Tibial nerve (tissue), 4 donors: ENCODE measurements around the gene ANKRD9. TPM values are rescaled to one million over a fixed set of nuclear protein-coding genes. Genes with fewer than 3 reads are reported as not detected.
"Not testable (repeated sequence)": the region's sequence is repeated elsewhere in the genome, so short reads cannot be mapped to it uniquely, and the experiment has no call there.

Experiments
- DNase-seq, 2 donors: peaks; one replicate each; pipeline ENCODE4 v3.0.0-alpha.2; 2019; ENCODE audit warnings: low spot score in 2 of 2
- H3K27ac ChIP-seq, 4 donors: fragments of 200-600 bp; sonication (generic) in 3 of 4; one replicate each; pipeline ENCODE4 v1.5.1; 2017 to 2019; ENCODE audit warnings: mild to moderate bottlenecking in 1 of 4
- H3K27me3 ChIP-seq, 2 donors: fragments of 200-600 bp; sonication (generic) in 1 of 2; one replicate each; pipeline versions ENCODE4 v1.5.1 to v1.6.0; 2017 to 2019
- H3K36me3 ChIP-seq, 3 donors: fragments of 200-600 bp; sonication (generic); one replicate each; pipeline ENCODE4 v1.5.1; 2018 to 2019
- H3K4me1 ChIP-seq, 4 donors: fragments of 200-600 bp; sonication (generic) in 3 of 4; one replicate each; pipeline ENCODE4 v1.5.1; 2017 to 2019
- H3K4me3 ChIP-seq, 4 donors: fragments of 200-600 bp; sonication (generic) in 3 of 4; one replicate each; pipeline ENCODE4 v1.5.1; 2017 to 2019; ENCODE audit warnings: mild to moderate bottlenecking in 1 of 4, moderate library complexity in 1 of 4
- H3K9me3 ChIP-seq, 4 donors: fragments of 200-600 bp; sonication (generic) in 3 of 4; one replicate each; pipeline ENCODE4 v1.5.1; 2017 to 2019
- CTCF ChIP-seq, 5 experiments: fragments of 200-600 bp in 3 of 5; fragments of 450-650 bp in 2 of 5; sonication (generic) in 3 of 5; IDR thresholded peaks; one replicate each; pipeline ENCODE4 v1.5.1; 2016 to 2019; ENCODE audit warnings: antibody characterized with exemption in 5 of 5, mild to moderate bottlenecking in 3 of 5, moderate library complexity in 2 of 5
- EP300 ChIP-seq, 2 donors: sonication (generic); formaldehyde crosslinking; IDR thresholded peaks; one replicate each; pipeline ENCODE4 v1.6.1; 2017; ENCODE audit warnings: antibody characterized with exemption in 2 of 2, mild to moderate bottlenecking in 1 of 2
- POLR2A ChIP-seq, 2 donors: fragments of 450-650 bp; IDR thresholded peaks; one replicate each; pipeline ENCODE4 v1.6.1; 2017; ENCODE audit warnings: antibody characterized with exemption in 2 of 2, mild to moderate bottlenecking in 2 of 2, moderate library complexity in 2 of 2
- WGBS, 2 donors: methylation state at CpG; one replicate each; pipeline ENCODE4 v1.1.5; 2018; 5-methylcytosine and 5-hydroxymethylcytosine counted together
- total RNA-seq, 4 donors: library from RNA; depleted of rRNA; stranded (reverse); fragments of >200 nt; gene quantifications; one replicate each; pipeline ENCODE4 v1.1.0, GENCODE V29; 2016

ANKRD9 gene
- total RNA-seq, 4 donors from 2014 or later, result 11.4 to 39.3 (median 26.2) TPM

DNA sequence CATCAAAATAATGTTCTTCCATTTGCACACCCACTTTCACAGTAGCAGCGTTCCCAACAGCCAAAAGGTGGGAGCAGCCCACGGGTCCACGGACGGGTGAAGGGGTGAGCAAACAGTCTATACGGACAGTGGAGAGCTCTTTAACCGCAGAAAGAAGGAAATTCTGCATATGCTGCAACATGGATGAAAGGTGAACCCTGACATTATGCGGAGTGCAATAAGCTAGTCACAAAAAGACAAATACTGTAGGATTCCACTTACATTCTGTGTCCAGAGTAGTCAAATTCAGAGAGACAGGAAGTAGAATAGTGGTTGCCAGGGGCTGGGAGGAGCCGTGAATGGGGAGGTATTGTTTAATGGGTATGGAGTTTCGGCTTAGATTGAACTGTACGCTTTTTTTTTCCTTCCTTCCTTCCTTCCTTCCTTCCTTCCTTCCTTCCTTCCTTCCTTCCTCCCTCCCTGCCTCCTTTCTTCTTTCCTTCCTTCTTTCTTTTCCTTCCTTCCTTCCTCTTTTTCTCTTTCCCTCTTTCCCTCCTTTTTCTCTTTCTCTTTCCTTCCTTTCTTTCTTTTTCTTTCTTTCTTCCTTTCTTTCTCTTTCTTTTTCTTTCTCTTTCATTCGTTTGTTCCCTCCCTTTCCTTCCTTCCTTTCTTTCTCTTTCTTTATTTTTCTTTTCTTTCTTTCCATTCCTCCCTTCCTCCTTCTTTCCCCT lies 15.8 kb upstream of the ANKRD9 start:
- no peaks in the 10 kb centered on the region for H3K36me3 ChIP-seq
- no peaks in the 10 kb centered on the region for H3K9me3 ChIP-seq
- peak in 1 of 2 donors; percentile 38 for DNase-seq
- H3K4me3 ChIP-seq, result peak overlapping the region; percentile 37 to 65 (median 62)
- peaks cover 0 to 26% (median 8%) of the 10 kb centered on the region in 4 donors for H3K4me1 ChIP-seq
- H3K27me3 ChIP-seq, result no peaks in the 10 kb centered on the region
- peak overlapping the region; percentile 11 to 88 (median 80) for H3K27ac ChIP-seq
- TF ChIP-seq POLR2A (IDR thresholded peaks at IDR 0.05), result no peak
- TF ChIP-seq EP300 (IDR thresholded peaks at IDR 0.05), result no peak
- no peak for TF ChIP-seq CTCF (IDR thresholded peaks at IDR 0.05)
- 4 to 6% methylated on average over 11 of the region's 11 CpGs for WGBS, 2 donors

- H3K4me1 ChIP-seq, result peaks cover 0 to 26% (median 8%) of the 10 kb centered on the region in 4 donors
- peak in 1 of 2 donors; percentile 46 for TF ChIP-seq POLR2A (IDR thresholded peaks at IDR 0.05)
- TF ChIP-seq EP300 (IDR thresholded peaks at IDR 0.05), result peak in 1 of 2 donors; percentile 64
- peak; percentile 98 to 99 (median 98) for TF ChIP-seq CTCF (IDR thresholded peaks at IDR 0.05)
- 1% methylated on average over 23 to 27 of the region's 32 CpGs for WGBS, 2 donors
Observed at GRCh38 chr14:102524451-102525218, 15.1 kb upstream of the ANKRD9 start.

DNA sequence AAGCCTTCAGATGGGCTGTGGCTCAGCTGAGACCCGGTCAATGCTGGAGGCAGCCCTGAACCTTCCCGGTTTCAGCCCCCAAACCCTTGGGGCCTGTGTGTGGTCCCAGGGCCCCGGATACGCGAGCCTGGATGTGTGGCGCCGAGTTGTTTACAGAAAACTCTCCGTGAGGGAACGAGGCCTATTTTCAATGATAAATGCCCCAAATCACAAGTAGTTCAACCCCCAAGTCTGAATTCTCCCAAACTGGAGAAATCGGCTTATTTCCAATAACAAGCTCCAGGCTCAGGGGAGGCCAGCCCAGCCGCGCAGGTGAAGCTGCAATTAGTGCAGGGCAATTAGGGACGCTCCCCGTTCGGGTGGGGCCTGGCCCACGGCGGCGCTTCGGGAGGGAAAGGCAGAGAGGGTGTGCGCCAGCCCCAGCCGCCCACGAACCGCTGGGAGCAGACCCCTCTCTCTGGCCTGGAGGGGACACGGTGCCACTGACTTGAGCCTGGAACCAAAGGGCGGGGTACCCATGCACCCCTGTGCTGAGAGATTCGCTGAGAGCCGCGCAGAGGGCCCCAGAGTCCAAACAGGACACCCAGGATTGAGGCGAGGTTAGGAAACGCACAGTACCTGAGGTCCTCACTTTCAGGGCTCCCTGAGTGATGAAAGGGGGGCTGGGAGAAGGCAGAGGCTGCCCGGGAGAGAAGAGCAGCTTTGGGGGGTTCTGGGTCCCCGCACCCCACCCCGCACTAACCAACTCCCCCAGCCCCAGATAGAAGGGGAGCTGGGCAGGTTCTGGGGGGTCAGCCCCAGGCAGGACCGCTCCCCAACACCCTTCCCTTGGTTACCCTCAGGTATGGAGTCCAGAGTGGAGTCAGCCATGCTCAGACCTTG lies 14.2 kb upstream of the ANKRD9 start:
- H3K27me3 ChIP-seq, result no peaks in the 10 kb centered on the region
- TF ChIP-seq CTCF (IDR thresholded peaks at IDR 0.05) (no peak), EP300 (IDR thresholded peaks at IDR 0.05) (no peak), POLR2A (IDR thresholded peaks at IDR 0.05) (no peak)
- H3K4me3 ChIP-seq, result peak overlapping the region in 3 of 4 donors; percentile 37 to 65 (median 64)
- H3K36me3 ChIP-seq, result no peaks in the 10 kb centered on the region
- peaks cover 0 to 26% (median 8%) of the 10 kb centered on the region in 4 donors for H3K4me1 ChIP-seq
- WGBS, 2 donors, result 34 to 47% methylated on average over 21 to 34 of the region's 34 CpGs
- peak overlapping the region; percentile 11 to 88 (median 80) for H3K27ac ChIP-seq
- H3K9me3 ChIP-seq, result no peaks in the 10 kb centered on the region
- no peak for DNase-seq

More at GRCh38 chr14:102524451-102525218, 15.1 kb upstream of the ANKRD9 start:
- Histone ChIP-seq H3K27ac (peak overlapping the region; percentile 11 to 88 (median 80)), H3K27me3 (no peaks in the 10 kb centered on the region), H3K36me3 (no peaks in the 10 kb centered on the region), H3K4me3 (peak overlapping the region; percentile 37 to 65 (median 62)), H3K9me3 (no peaks in the 10 kb centered on the region)
- DNase-seq, result peak; percentile 95 to 96

GRCh38 chr14:102523200-102523568 lies 13.6 kb upstream of the ANKRD9 start:
- whole genome bisulfite sequencing, 2 donors, result 53 to 59% methylated on average over 3 of the region's 3 CpGs
- TF ChIP-seq POLR2A (IDR thresholded peaks at IDR 0.05) (no peak), EP300 (IDR thresholded peaks at IDR 0.05) (no peak), CTCF (IDR thresholded peaks at IDR 0.05) (no peak)

GRCh38 chr14:102519709-102520108 lies 10.1 kb upstream of the ANKRD9 start:
- 89 to 90% methylated on average over 5 of the region's 5 CpGs for WGBS, 2 donors
- not testable (repeated sequence) for H3K27ac ChIP-seq, DNase-seq, H3K36me3 ChIP-seq, H3K27me3 ChIP-seq, H3K4me3 ChIP-seq, H3K9me3 ChIP-seq
- peaks cover 3 to 22% (median 10%) of the 10 kb centered on the region in 4 donors for H3K4me1 ChIP-seq

More at GRCh38 chr14:102523200-102523568, 13.6 kb upstream of the ANKRD9 start:
- no peaks in the 10 kb centered on the region for H3K27me3 ChIP-seq
- no peaks in the 10 kb centered on the region for H3K9me3 ChIP-seq
- H3K27ac ChIP-seq, result peak overlapping the region in 3 of 4 donors; percentile 77 to 88 (median 82)
- H3K36me3 ChIP-seq, result no peaks in the 10 kb centered on the region
- H3K4me1 ChIP-seq, result peaks cover 0 to 26% (median 8%) of the 10 kb centered on the region in 4 donors
- no peak overlapping the region for H3K4me3 ChIP-seq
- no peak for DNase-seq
